Measurements from ENCODE around the gene TPH2. TPM values are rescaled to one million over a fixed set of nuclear protein-coding genes. Genes with fewer than 3 reads are reported as not detected.

The TPH2 gene
- total and polyA plus RNA-seq, 9 of the 15 experiments (the other 6 are each of a cell fraction or from before 2014, with no cell fraction given): 0.06 to 0.28 (median 0.14) TPM; not detected in 4

DNA sequence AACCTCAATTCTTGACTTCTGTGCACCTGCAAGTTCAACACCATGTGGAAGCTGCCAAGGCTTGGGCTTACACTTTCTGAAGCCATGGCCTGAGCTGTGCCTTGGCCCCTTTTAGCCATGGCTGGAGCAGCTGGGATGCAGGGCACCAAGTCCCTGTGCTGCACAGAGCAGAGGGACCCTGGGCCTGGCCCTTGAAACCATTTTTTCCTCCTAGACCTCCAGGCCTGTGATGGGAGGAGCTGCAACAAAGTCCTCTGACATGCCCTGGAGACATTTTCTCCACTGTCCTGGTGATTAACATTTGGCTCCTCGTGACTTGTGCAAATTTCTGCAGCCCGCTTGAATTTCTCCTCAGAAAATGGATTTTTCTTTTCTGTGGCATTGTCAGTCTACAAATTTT lies 132.4 kb downstream of the TPH2 start:
- no peak for TF ChIP-seq BCL6 (CRISPR knock-in tag; IDR thresholded peaks at IDR 0.05)
- 0 out of 2 replicates have a peak, but pooled peaks have one; percentile 27 for TF ChIP-seq CEBPZ (IDR thresholded peaks at IDR 0.05; ENCODE audit: borderline replicate concordance, low read depth, low read length)
- TF ChIP-seq ZFP36 (IDR thresholded peaks at IDR 0.05; ENCODE audit: low read depth, low read length, partially characterized antibody): peak; percentile 77
- Histone ChIP-seq H4K20me1 (replicated peaks; ENCODE audit: control insufficient read depth, insufficient read depth, low read length) (no peaks in the 10 kb centered on the region), H3K4me1 (replicated peaks in 1 of 2; ENCODE audit: control insufficient read depth in 2 of 2, insufficient read depth in 2 of 2, low read length in 2 of 2) (no peaks in the 10 kb centered on the region), H3K4me3 (no peak overlapping the region), H3K9ac (ENCODE audit: insufficient read depth in 1 of 2, low read depth in 2 of 2, low read length in 2 of 2) (no peak overlapping the region), H3K27me3 (ENCODE audit: control insufficient read depth in 2 of 2, insufficient read depth in 2 of 2, low read length in 2 of 2) (no peaks in the 10 kb centered on the region), H3K79me2 (ENCODE audit: control insufficient read depth, insufficient read depth, low read length) (no peaks in the 10 kb centered on the region), H3K9me1 (ENCODE audit: control insufficient read depth, insufficient read depth, low read length) (no peaks in the 10 kb centered on the region), H3K27ac (ENCODE audit: extremely low read depth, low read depth, low read length) (no peak overlapping the region), H2AFZ (ENCODE audit: low read depth, low read length) (no peak overlapping the region), H3K9me3 (replicated peaks; ENCODE audit: control insufficient read depth, insufficient read depth, low read depth, low read length) (no peaks in the 10 kb centered on the region), H3K4me2 (ENCODE audit: insufficient read depth, low read length) (no peak overlapping the region), H3K36me3 (ENCODE audit: control insufficient read depth, insufficient read depth, low read length) (no peaks in the 10 kb centered on the region)
- WGBS (ENCODE audit: insufficient coverage, low coverage, missing lambda C conversion rate): 0% methylated on average over 2 of the region's 2 CpGs
- ChIA-PET POLR2A (no interaction called here), CTCF (ENCODE audit: low intra/inter-chr PET ratio) (no interaction called here)
- FAIRE-seq (no peak), ATAC-seq (no peak), DNase-seq (ENCODE audit: extremely low read depth in 1 of 4, low spot score in 3 of 4) (no peak)
- intact Hi-C loops (cut with micrococcal nuclease) (no loop called here), in situ Hi-C loops (cut with MboI) (no loop called here)
- BruUV-seq (replicated peaks): no TSS peak

All from K562 (cell line).